NCI-H748 treated with DMSO at 0.1 percent for 48 hours (cell line): Measurements from ENCODE around the gene DEF6.

Experiments
- DNase-seq: peaks from one replicate; lab custom pipeline; 2025; lab: John Stamatoyannopoulos, UW

Gene DEF6

GRCh38 chr6:35351422-35351821, 53.8 kb downstream of the DEF6 start:
- no peak for DNase-seq

- no peak for DNase-seq
Measured at GRCh38 chr6:35352735-35353134, 55.1 kb downstream of the DEF6 start.

- DNase-seq = no peak
Measured at GRCh38 chr6:35354361-35355135, 56.9 kb downstream of the DEF6 start.

DNA sequence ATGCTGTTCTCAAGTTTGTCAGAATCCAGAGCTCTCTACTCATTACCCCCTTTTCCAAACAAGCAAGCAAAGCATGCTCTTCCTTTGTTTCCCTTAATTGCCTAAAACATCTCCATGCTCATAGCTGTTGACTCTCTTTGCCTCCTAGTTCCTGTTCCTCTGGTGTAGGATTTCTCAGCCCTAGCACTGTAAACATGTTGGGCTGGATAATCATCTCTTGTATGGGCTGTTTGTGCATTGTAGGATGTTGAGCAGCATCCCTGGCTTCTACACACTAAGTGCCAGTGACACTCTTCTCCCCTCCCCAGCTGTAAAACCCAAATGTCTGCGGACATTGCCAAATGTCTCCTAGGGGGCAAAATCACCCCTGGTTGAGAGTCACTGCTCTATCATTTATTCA, 58.8 kb downstream of the DEF6 start:
- no peak for DNase-seq

DNA sequence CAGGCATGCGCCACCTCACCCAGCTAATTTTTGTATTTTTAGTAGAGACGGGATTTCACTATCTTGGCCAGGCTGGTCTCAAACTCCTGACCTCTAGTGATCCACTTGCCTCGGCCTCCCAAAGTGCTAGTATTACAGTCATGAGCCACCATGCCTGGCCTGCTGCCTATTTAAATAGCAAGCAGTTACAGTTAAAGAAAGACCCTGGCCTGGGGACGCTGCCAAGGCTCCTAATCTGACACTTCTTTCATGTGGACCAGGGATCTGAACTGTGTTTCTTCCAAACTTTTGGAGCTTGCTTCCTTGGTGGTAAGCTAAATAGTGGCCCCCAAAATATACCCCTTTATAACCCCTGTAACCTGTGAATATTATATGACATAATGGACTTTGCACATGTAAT, 60.1 kb downstream of the DEF6 start:
- DNase-seq = no peak

DNA sequence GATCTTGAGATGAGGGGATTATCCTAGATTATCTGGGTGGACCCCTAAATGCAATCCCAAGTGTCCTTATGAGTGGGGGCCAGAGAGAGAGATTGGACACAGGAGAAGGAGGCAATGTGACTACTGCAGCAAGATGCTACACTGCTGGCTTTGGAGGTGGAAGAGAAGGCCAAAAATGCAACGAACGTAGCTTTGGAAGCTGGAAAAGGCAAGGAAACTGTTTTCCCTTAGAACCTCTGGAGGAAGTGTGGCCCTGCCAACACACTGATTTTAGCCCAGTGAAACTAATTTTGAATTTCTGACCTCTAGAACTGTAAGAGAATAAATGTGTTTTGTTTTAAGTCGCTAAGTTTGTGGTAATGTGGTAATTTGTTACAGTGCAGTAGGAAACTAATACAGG, 60.5 kb downstream of the DEF6 start:
- no peak for DNase-seq

DNA sequence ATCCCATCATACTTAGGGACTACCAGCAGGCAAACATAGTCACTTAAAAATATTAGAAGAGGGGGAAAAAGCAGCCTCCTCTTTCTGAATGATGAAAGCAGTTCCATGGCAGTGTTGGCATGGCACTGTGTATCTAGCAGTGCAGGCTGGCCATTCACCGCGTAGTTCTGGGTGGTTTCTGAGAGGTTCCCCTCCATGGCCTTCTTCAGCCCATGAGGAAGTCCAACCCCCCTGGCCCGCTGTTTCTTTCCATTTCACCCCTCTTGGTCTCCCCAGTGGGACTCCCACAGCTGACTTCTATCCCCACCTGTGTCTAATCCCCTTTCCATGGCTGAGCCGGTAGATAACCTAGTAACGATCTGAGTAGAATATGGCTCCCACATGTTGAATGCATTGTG, 61.7 kb downstream of the DEF6 start:
- DNase-seq = no peak

GRCh38 chr6:35359744-35360348, 62.2 kb downstream of the DEF6 start:
- no peak for DNase-seq

DNA sequence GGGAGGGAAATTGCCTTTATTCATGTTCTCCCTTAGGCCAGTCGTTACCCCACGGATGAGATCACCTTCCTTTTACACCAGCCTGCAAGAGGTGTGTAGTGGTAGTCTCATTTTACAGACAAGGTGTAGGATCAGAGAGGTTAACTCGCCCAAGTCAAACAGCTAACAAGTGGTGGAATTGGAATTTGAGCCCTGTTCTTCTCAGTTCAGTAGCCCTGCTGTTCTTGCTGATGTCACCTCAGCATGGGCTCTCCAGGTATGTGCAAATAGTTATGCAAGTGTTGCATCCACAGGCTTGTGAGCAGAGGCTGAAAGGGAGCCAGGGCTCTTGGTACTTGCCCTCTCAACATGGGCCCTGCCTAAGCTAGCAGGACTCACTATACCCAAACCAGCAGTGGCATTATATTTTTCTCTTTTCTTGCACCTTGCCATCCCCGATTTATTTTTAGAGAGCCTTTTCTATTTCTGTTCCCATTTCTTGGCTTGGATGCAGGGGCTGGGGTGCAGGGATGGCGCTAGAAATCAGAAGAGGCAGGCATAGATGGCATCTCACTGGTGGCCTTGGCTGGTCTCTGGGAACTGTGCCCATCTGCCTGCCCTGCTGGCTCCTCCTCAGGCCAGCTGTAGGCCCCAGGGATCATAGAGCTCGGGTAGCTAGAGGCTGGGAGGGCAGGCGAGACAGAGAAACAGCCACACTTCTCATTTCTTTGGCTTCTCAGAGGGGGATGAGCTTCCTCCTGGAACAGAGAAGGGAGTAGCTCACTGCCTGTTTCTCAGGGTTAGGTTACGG, 62.9 kb downstream of the DEF6 start:
- DNase-seq = no peak

- DNase-seq = no peak
Measured at GRCh38 chr6:35362200-35362599, 64.6 kb downstream of the DEF6 start.

DNA sequence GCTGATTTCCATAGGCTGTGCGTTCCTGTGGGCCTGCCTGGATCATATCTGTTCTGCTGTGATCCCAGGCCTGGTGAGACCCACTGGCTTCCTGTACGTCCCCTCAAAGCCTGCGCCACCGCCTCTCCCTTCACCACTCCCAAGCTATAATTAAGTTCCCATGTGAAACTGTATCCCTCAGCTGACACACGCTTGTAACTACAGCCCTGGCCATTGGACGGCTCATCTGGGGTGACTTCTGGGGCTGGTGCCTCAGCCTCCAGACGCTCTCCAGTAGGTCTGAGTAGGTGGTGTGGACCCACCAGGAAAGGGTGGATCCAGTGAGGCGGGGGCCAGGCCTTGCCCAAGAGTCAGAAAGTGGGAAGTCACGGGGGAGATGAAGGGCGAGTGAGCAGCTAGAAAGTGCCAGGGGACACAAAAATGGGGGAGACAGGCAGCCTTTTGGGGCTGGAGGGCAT, 65.7 kb downstream of the DEF6 start:
- DNase-seq = no peak

DNA sequence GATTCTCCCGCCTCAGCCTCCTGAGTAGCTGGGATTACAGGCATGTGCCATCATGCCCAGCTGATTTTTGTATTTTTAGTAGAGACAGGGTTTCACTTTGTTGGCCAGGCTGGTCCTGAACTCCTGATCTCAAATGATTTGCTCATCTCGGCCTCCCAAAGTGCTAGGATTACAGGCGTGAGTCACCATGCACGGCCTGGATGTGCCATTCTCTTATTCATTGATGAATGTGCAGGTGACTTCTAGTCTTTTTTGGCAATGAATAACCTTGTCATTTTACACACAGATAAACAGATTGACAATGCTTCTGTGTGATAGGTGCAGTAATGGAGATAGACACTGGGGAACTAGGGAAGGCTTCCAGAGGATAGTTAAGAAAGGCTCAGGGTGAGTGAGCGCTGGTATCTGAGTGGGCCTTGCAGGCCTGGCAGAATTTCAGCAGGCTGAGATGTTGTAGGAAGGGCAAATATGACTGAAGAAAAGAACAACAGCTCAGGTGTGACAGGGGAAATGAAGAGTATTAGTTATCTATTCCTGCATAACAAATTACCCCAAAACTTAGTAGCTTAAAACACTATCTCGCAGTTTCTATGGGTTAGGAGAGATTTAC, 68.1 kb downstream of the DEF6 start:
- no peak for DNase-seq

- DNase-seq = no peak
Measured at GRCh38 chr6:35366204-35366596, 68.6 kb downstream of the DEF6 start.

GRCh38 chr6:35367646-35368037, 70.0 kb downstream of the DEF6 start:
- DNase-seq = no peak

GRCh38 chr6:35368038-35368887, 70.6 kb downstream of the DEF6 start:
- no peak for DNase-seq

GRCh38 chr6:35370124-35370741, 72.6 kb downstream of the DEF6 start:
- no peak for DNase-seq

DNA sequence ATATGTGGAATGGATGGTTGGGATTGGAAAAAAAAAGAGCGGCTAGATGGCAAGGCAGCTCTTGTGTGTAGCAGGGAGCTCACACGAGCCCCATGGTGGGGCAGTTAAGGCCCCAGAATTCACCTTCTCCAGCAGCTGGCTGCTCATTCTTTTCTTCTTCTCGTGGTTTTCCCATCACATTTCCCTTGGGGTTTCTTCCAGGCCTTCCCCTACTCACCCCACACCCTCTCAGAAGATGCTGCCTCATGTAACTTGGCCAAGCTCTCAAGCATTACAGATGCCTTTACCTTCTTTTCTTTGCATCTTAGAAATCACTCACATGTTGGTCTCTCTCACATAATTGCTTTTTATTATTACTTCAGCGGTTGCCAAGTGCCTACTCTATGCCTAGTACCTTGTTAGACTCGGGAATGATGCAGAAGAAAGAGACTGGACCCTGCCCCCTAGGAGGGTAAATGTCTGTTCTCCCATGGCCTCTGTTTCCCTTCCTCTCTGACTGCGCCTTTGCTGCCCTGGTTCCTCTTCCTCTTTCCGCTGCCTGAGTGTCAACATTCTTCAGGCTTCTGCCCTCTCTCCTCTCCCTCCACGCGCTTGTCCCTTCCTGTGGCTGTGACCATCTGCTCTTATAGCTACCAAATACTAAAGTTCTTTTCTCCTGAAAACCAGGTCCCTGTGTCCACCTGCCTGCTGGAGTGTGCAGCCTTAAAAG, 73.3 kb downstream of the DEF6 start:
- DNase-seq = no peak
